GM21381 (cell line): ENCODE results near the gene FBRSL1.
"Not testable (repeated sequence)": the region's sequence is repeated elsewhere in the genome, so short reads cannot be mapped to it uniquely, and the experiment has no call there.

Experiments used
- ATAC-seq: cut with Tn5 transposase; IDR thresholded peaks from one replicate; pipeline ENCODE4 v1.9.1; 2021; ENCODE audit warnings: mild to moderate bottlenecking, moderate library complexity; ENCODE audit not compliant: unreplicated experiment

The FBRSL1 gene

DNA sequence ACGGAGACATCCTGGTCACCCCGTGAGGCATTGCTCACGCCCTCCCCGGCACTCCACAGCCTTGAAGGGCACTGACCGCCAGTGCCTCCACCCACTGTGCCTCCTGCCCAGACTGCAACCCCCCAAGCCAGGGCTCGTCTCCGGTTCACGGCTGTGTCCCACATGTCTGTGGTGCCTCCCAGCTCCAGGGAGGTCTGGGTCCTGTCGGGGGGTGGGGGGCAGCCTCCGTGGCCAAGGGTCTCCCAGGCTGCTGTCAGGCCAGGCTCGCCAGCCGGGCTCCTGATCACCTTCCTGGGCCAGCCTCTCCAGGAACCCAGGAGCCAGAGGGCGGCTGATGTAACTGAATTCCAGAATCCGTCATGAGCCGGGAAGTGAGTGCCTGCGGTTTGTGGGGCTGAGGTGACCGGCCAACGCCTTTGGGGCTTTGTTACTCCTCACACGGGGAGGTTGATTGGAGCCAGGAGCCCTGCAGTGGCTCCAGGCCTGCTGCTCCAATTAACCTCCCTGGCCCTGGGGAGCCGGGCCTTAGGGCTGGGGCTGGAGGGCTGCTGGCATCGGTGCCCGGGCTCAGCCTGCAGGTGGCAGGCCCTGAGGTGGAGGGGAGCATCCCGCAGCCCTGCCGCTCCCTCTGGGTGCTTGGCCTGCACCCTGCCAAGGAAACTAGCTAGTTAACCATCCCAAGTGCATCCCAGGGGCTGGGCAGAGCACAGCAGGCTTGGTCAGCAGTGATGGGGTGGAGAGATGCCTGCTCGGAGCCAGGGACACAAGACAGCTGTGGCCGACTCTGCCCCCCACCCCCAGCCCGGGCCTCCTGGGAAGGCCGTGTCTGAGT is 36.4 kb upstream of the FBRSL1 start:
- no peak for ATAC-seq

DNA sequence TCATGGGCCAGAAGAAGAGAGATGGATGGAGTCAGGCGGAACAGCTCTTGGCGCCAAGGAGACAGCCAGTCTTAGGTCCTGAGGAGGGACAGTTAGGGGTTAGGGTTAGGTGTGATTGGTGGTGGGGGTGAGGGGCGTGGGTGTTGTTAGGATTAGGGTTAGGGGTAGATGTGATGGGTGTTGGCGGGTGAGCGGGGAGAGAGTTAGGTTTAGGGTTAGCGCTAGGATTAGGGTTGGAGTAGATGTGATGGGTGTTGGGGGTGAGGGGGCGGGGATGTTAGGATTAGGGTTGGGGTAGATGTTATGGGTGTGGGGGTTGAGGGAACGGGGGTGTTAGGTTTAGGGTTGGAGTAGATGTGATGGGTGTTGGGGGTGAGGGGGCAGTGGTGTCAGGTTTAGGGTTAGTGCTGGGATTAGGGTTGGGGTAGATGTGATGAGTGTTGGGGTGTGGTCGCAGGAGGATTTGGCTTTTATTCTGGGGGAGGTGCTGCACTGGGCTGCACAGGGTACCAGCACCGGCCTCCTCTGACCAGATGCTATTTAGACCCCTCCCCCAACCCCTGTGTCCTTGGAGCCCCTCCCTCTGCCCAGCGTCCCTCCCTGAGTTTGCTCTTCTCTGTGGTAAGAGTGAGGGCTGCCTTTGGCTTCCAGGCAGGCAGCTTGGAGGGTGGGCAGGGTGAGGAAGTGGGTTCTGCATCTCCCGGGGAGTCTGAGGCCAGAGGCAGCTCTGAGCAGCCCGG is 35.6 kb upstream of the FBRSL1 start:
- no peak for ATAC-seq

DNA sequence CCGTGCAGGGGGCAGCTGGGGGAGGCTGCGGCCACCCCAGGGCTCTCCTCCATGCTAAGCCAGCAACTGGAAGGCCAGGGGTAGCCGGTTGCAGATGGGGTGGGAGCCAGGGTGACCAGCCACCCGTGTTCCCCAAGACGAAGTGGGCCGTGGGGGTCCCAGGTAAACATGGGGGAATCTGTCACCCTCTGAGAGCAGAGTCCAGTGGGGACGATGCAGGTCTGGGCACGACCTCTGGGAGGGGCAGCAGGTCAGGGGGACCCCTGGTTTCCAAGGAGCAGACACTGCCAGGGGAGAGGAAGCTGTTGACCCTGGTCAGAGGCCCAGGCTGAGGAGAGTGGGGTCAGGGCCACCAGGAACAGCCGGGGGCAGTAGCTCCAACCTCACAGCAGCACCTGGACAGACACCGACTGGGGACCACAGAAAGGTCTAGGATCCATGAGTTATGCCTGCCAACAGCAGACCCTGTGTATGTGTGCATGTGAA is 35.0 kb upstream of the FBRSL1 start:
- no peak for ATAC-seq

DNA sequence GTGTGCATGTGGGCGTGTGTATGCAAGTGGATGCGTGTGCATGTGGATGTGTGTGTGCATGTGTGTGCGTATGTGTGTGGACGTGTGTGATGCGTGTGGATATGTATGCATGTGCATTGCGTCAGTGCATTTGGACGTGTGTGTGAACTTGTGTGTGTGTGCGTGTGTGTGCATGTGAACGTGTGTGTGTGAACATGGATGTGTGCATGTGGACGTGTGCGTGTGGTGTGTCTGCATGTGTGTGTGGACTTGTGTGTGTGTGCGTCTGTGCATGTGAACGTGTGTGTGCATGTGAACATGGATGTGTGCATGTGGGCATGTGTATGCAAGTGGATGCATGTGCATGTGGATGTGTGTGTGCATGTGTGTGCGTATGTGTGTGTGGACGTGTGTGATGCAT is 34.4 kb upstream of the FBRSL1 start:
- no peak for ATAC-seq

DNA sequence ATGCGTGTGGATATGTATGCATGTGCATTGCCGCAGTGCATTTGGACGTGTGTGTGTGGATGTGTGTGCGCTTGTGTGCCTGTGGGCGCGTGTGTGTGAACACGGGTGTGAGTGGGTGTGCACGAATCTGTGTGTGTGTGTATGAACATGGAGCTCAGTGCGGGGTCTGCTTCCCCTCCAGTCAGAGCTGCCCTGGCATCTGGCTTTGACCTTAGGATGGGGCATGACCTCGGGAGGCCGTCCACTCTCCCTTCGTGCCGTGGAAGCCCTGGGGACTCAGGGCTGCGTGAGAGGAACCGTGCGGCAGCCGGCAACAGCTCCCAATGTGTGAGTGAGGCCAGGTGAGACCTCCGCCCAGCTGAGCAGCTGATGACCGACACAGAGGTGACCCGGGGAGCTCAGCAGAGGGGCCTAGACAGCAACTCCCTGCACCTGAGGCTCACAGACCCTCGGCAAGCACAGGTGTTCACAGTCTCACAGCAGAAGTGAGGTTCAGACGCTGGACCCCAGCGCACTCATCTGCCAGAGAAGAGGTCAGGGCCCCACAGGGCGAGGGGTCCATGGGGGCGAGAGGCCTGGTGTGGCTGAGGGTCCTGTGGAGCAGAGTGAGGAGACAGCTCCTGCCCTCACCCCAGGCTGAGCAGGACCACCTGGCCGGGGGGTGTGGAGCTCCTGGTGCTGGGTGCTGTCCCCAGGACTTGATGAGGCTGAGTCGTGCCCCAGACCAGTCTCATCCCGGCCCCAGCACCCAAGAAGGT is 33.6 kb upstream of the FBRSL1 start:
- no peak for ATAC-seq

DNA sequence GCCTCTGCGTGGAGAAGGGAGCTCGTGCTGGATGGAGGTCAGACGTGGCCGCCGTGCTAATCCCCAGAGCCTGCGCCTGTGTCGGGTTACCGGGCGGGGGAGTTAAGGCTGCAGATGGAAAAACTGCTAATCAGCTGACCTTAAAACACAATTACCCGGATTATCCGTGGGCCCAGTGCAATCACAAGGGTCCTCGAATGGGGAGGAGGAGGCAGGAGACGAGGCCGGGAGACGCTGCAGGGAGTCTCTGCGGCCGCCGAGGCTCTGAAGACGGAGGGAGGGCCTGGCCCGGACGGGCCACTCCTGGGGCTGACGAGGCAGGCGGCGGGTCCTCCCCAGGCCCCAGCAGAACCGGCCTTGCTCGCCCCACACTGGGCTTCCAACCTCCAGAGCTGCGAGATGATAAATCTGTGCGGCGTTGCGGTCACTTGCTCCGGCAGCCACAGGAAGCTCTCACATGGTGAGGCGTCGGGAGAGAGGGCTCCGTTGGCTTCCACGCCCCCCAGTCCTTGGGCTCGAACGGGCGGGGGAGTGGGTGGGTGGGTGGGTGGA is 32.9 kb upstream of the FBRSL1 start:
- ATAC-seq = no peak

DNA sequence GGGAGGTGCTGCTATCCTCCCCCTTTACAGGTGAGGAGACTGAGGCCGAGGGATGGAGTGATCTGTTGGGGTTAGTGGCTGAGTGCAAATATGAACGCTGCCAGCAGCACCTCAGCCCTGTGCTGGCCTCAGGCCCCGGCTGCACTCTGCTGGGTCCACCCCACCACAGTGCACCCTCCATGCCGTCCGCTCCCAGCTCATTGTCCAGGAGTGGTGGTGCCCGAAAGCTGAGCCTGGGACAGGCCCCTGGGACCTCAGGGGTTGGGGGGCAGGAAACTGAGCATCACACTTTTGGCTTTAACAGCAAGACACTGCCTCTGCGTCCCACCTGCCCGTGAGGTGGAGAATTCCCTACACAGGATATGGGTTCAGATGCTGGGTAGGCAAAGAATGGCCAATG is 31.5 kb upstream of the FBRSL1 start:
- ATAC-seq = no peak

DNA sequence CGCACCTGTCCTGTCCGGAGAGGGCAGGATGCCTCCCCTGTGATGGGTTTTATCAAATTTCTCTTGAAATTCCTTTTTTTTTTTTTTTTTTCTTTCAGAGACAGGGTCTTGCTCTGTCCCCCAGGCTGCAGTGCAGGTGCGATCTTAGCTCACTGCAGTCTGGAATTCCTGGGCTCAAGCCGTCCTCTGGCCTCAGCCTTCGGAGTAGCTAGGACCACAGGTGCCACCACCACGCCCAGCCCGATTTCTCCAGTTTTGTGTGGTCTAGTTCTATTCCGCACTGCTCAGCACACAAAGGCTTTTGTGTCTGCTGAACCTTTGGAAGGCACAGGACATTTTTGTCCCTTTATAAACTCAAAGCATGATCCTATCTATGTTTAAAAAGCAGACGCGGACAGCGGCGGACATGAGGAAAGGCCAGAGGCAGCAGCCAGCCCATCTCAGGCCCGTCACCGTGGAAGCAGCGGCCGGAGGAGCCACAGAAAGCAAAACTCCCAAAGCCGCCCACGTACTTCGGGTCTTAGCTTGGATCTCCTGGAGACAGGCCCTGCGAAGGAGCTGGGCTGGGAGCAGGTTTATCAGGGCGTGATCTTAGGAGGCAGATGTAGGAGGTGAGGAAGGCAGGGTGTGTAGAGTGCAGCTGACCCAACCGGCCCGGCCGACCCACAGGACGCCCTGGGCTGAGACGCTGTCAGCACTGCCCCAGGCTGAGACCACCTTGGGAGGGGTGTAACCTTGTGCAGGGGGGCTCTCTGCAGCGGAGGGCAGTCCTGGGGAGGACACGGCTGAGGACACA is 30.9 kb upstream of the FBRSL1 start:
- ATAC-seq = no peak

DNA sequence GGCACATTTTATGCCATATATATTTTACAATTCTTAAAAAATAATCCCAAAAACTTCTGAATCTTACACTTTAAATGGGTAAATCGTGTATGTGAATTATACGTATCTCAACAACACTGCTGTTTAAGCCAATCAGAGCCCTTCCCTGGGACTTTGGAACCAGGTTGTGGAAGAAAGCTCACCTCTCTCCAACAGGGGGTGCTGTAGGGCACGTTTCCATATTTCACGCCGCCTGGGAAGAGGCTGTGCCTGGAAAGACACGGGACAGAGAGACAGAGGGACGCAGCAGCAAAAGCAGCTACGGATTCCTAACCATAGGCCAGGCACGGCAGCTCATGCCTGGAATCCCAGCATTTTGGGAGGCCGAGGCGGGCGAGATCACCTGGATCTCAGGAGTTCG is 29.4 kb upstream of the FBRSL1 start:
- ATAC-seq = no peak

DNA sequence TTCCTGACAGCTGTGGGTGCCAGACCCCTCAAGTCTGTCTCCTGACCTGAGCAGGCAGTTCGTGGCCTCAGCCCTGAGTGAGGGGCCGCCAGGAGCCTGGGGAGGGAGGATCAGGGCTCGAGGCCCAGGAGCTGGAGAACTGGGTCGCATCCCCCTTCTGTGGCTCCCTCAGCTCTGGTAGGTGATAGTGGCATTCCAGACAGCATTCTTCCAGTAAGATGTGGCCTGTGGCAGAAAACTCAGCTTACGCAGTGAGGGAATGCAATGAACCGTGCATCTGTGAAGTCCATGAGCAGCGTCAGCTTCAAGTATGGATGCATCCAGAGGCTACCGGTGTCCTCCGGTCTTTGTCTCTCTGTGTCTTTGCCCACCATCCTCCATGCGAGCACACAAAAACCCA is 28.4 kb upstream of the FBRSL1 start:
- ATAC-seq = no peak

DNA sequence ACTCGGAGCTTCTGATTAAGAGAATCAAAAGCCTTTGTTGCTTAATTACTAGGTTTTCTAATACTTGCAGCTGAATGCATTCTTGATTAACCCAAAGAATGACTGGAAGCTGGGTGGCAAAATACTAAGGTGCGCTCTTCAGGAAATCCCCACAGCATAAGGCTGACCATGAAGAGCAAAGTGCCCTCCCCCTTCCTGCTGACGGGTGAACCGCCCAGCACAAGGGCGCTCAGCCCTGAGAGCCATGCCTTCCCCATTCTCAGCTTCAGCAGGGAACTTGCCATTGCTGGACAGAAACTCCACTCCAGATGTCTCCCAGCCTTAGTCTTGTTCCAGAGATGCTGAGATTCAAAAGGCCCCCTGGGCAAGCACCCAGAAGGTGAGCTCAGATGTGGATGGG is 27.2 kb upstream of the FBRSL1 start:
- ATAC-seq = no peak

DNA sequence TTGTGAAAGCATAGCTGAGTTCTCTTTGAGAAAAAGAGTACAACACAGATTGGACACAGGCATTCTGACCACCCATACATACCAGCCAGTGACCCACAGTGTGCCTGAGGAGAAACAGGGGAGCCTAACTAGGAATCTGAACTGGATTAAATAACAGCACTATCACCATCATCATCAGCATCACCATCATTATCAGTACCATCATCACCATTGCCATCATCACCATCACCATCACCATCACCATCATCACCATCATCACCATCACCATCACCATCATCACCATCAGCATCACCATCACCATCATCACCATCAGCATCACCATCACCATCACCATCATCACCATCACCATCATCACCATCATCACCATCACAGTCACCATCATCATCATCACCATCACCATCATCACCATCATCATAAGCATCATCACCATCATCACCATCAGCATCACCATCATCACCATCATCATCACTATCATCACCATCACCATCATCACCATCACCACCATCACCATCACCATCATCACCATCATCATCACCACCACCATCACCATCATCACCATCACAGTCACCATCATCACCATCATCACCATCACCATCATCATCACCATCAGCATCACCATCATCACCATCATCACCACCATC is 26.5 kb upstream of the FBRSL1 start:
- ATAC-seq = not testable (repeated sequence)

DNA sequence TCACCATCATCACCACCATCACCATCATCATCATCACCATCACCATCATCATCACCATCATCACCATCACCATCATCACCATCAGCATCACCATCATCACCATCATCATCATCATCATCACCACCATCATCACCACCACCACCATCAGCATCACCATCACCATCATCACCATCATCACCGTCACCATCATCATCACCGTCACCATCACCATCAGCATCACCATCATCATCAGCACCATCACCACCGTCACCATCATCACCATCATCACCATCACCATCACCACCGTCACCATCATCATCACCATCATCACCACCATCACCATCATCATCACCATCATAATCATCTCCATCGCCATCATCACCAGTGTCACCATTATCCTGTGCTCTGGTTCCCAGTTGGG is 25.6 kb upstream of the FBRSL1 start:
- not testable (repeated sequence) for ATAC-seq

DNA sequence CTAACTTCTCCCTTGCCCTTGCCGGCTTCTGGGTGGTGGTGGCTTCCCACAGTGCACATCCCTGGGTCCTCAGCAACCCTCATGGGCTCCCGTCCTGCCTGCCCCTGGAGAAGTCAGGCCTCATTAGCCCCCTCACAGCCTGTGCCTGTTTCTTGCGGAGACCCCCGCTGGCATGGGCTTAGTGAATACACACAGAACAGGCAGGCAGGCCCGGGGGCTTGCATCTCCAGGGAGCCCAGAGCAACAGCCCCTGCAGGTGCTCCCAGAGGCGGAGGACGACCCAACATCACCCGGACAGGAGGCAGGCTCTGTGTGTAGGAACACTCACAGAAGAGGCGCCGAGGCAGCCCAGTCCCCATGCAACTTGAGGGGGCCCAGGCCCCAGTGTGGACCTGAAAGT is 25.1 kb upstream of the FBRSL1 start:
- ATAC-seq = no peak

DNA sequence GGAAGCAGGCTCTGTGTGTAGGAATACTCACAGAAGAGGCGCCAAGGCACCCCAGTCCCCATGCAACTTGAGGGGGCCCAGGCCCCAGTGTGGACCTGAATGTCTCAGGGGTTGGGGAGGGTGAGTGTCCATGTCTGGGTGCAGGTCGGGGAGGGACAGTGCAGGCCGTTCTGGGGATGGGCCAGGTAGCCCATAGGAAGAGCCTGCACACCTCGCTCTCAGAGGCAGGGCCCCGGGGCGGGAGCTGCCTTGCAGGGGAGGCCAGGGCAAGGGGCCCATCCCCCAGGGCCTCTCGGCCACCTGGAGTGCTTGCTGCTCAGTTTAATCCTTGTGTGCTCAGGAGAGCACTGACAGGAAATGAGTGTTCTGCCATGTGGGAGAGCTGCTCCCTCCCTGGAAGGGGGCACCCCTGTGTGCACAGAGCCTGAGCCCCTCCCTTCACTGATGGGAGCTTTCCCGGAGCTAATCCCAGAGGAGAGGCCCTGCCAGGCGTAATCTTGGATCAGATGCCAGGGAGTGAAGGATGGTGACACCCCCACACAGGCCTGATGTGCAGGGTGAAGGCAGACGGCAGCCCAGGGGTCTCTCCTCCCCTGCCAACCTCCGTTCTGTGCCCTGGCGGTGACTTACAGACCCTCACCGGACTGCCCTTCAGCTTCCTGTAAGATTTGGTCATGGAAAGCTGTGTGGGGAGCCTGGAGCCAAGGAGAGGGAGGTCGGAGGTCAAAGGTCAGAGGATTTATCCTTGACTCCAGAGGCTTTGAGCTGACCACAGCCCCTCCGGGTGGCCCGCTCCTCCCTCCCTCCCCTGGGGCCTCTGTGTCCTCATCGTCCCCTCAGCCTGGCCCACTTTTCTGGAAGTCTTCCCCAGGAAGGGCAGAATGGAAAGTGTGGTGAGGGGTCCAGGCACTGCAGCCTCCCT is 24.4 kb upstream of the FBRSL1 start:
- no peak for ATAC-seq

DNA sequence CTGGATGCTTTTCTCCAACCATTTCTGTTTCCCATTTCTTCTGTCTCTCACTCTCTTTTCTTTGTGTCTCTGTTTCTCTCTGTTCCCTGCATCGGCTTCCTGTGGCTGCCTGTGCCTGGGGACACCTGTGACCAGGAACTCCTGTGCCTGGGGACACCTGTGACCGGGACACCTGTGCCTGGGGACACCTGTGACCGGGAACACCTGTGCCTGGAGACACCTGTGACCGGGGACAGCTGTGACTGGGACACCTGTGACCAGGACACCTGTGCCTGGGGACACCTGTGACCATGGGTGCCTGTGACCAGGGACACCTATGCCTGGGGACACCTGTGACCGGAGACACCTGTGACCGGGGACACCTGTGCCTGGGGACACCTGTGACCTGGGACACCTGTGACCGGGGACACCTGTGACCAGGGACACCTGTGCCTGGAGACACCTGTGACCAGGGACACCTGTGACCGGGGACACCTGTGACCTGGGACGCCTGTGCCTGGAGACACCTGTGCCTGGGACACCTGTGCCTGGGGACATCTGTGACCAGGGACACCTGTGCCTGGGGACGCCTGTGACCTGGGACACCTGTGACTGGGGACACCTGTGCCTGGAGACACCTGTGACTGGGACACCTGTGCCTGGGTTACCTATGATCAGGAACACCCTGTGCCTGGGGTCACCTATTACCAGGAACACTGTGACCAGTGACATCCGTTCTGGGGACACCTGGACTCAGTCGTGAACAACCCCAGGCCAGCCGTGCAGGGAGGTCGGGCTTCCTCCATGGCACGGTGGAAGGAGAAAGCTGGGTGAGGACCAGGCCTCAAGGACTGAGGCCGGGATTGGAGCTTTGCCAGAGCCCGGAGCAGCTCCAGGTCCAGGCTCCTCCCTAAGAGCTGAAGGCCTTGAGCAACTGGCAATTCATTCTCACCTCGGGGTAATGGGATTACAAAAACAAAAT is 23.4 kb upstream of the FBRSL1 start:
- ATAC-seq = no peak

DNA sequence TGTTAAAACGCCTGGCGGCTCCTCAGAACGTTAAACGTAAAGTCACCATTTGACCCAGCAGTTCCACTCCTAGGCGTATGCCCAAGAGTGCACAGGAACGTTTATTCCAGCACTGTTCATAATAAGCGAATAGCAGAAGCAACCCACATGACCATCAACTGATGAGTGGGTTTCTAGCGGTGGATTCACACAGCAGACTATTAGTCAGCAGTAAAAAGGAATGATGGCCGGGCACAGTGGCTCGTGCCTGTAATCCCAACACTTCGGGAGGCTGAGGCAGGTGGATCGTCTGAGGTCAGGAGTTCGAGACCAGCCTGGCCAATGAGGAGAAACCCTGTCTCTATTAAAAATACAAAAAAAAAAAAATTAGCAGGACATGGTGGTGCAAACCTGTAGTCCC is 22.4 kb upstream of the FBRSL1 start:
- no peak for ATAC-seq

DNA sequence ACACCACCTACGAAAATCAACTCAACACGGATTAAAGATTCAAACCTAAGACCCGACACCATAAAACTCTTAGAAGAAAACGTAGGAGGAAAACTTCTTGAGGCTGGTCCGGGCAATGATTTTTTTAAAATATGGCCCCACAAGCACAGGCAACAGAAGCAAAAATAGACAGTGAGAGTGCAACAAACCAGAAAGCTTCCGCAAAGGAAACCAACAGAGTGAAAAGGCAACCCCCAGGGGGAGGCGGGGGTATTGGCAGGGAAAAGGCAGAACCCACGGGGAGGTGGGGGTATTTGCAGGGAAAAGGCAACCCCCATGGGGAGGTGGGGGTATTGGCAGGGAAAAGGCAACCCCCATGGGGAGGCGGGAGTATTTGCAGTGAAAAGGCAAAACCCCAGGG is 20.5 kb upstream of the FBRSL1 start:
- ATAC-seq = no peak
